ENCODE data around the gene ZNF124. TPM values are rescaled to one million over a fixed set of nuclear protein-coding genes. Genes with fewer than 3 reads are reported as not detected.
"Not testable (repeated sequence)": the region's sequence is repeated elsewhere in the genome, so short reads cannot be mapped to it uniquely, and the experiment has no call there.

ZNF124 gene
- total and polyA plus RNA-seq, 2 of the 13 experiments (the other 11 are each of a cell fraction or from before 2014, with no cell fraction given), result 9.7 to 134 TPM

DNA sequence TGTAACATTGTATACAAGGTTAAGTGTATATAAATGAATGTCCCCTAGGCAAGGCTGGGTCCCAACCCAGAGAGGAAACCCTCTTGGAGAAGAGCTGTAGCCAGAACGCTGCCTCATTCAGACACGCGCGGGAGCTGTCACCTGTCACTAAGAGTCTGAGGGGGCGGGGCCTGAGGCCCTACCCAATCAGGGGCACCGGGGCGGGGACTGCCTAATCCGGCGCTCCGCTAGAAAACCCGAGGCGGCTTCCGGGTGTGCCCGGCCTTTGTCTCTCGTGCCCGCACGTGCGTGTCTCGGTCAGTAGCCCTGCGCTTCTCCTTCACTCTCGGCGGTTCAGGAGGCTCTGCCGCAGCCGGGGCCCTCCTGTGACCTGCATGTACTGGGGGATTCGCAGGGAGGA lies 45.7 kb downstream of the ZNF124 start:
- H2AFZ ChIP-seq (ENCODE audit: low read length); H3K9ac ChIP-seq (ENCODE audit: insufficient read depth, low read depth, low read length); H3K4me2 ChIP-seq (ENCODE audit: low read depth, low read length); intact Hi-C loops (cut with micrococcal nuclease; ENCODE audit: unreplicated experiment); H3K36me3 ChIP-seq (replicated peaks in 1 of 2; ENCODE audit: control insufficient read depth in 1 of 2, insufficient read depth in 2 of 2, low read length in 2 of 2); in situ Hi-C loops (cut with HindIII; ENCODE audit: extremely low pct_ligation_motif_present, low pct_unique_long_range_greater_than_20kb); H3K79me2 ChIP-seq (ENCODE audit: insufficient read depth, low read length); CTCF ChIA-PET (ENCODE audit: low intra/inter-chr PET ratio, low total read pairs); POLR2A ChIA-PET; H3K4me1 ChIP-seq (ENCODE audit: insufficient read depth, low read length); H3K27ac ChIP-seq (ENCODE audit: extremely low read length, insufficient read depth, low read length); DNase-seq (ENCODE audit: low spot score); H3K4me3 ChIP-seq (replicated peaks in 1 of 3; ENCODE audit: insufficient read depth in 1 of 3, low read depth in 2 of 3, low read length in 3 of 3); H3K27me3 ChIP-seq (ENCODE audit: control insufficient read depth in 1 of 2, insufficient read depth in 2 of 2, low read length in 2 of 2); H4K20me1 ChIP-seq (ENCODE audit: insufficient read depth, low read length); H3K9me3 ChIP-seq (ENCODE audit: low read length): not testable (repeated sequence)
- FAIRE-seq (peak; percentile 87), ATAC-seq (peak; percentile 94)
- WGBS (ENCODE audit: low lambda C conversion rate), result no CpG with 5 or more reads among the region's 25 CpGs
- BruUV-seq (replicated peaks), result TSS peak; percentile 78

DNA sequence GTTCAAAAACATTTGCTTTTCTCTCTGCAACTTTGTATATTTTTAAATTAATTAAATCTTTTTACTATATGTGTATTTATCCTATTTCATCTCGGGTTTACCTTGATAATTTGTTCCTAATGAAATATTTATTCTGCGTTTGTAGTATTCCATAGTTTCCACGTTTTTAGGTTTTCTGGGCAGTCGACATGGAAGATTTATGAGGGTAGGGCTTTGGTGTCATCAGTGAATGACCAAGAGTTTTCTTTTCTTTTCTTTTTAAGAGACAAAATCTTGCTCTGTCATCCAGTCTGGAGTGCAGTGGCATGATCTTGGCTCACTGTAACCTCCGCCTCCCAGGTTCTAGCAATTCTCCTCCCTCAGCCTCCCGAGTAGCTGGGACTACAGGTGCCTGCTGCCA lies 50.4 kb downstream of the ZNF124 start:
- Histone ChIP-seq H3K36me3 (replicated peaks in 1 of 2; ENCODE audit: control insufficient read depth in 1 of 2, insufficient read depth in 2 of 2, low read length in 2 of 2) (no peaks in the 10 kb centered on the region), H3K9ac (ENCODE audit: insufficient read depth, low read depth, low read length) (no peak overlapping the region), H3K4me3 (replicated peaks in 1 of 3; ENCODE audit: insufficient read depth in 1 of 3, low read depth in 2 of 3, low read length in 3 of 3) (no peak overlapping the region), H3K9me3 (ENCODE audit: low read length) (no peaks in the 10 kb centered on the region), H2AFZ (ENCODE audit: low read length) (no peak overlapping the region), H3K4me2 (ENCODE audit: low read depth, low read length) (no peak overlapping the region), H3K27ac (ENCODE audit: extremely low read length, insufficient read depth, low read length) (no peak overlapping the region), H4K20me1 (ENCODE audit: insufficient read depth, low read length) (no peaks in the 10 kb centered on the region), H3K79me2 (ENCODE audit: insufficient read depth, low read length) (no peaks in the 10 kb centered on the region), H3K27me3 (ENCODE audit: control insufficient read depth in 1 of 2, insufficient read depth in 2 of 2, low read length in 2 of 2) (no peaks in the 10 kb centered on the region), H3K4me1 (ENCODE audit: insufficient read depth, low read length) (0 out of 2 replicates have a peak, but pooled peaks cover 5% of the 10 kb centered on the region)
- ChIA-PET POLR2A (no interaction called here), CTCF (ENCODE audit: low intra/inter-chr PET ratio, low total read pairs) (no interaction called here)
- intact Hi-C loops (cut with micrococcal nuclease; ENCODE audit: unreplicated experiment) (no loop called here), in situ Hi-C loops (cut with HindIII; ENCODE audit: extremely low pct_ligation_motif_present, low pct_unique_long_range_greater_than_20kb) (no loop called here)
- no TSS peak for BruUV-seq (replicated peaks)
- no peak for FAIRE-seq
- no peak for ATAC-seq
- 35% methylated on average over 6 of the region's 6 CpGs for WGBS (ENCODE audit: low lambda C conversion rate)
- no peak for DNase-seq (ENCODE audit: low spot score)
- TF ChIP-seq, protein P1, sequence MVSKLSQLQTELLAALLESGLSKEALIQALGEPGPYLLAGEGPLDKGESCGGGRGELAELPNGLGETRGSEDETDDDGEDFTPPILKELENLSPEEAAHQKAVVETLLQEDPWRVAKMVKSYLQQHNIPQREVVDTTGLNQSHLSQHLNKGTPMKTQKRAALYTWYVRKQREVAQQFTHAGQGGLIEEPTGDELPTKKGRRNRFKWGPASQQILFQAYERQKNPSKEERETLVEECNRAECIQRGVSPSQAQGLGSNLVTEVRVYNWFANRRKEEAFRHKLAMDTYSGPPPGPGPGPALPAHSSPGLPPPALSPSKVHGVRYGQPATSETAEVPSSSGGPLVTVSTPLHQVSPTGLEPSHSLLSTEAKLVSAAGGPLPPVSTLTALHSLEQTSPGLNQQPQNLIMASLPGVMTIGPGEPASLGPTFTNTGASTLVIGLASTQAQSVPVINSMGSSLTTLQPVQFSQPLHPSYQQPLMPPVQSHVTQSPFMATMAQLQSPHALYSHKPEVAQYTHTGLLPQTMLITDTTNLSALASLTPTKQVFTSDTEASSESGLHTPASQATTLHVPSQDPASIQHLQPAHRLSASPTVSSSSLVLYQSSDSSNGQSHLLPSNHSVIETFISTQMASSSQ (IDR thresholded peaks at IDR 0.05; ENCODE audit: low read depth), result no peak
- TF ChIP-seq, protein P1 (CRISPR knock-in tag; IDR thresholded peaks at IDR 0.05; ENCODE audit: borderline replicate concordance), result no peak
- TF ChIP-seq CCAR2 (optimal IDR thresholded peaks at IDR 0.05; ENCODE audit: low read depth, low read length) (no peak), SP2 (CRISPR knock-in tag; IDR thresholded peaks at IDR 0.05) (no peak), NR1H2 (CRISPR knock-in tag; IDR thresholded peaks at IDR 0.05; ENCODE audit: borderline replicate concordance, low read depth) (no peak), TAF15 (IDR thresholded peaks at IDR 0.05; ENCODE audit: low read depth, low read length, poor library complexity, severe bottlenecking) (no peak), MTA3 (CRISPR knock-in tag; IDR thresholded peaks at IDR 0.05) (no peak), ZNF598 (CRISPR knock-in tag; IDR thresholded peaks at IDR 0.05; ENCODE audit: borderline replicate concordance) (no peak), KLF11 (CRISPR knock-in tag; IDR thresholded peaks at IDR 0.05) (no peak)
- TF ChIP-seq, protein P2, sequence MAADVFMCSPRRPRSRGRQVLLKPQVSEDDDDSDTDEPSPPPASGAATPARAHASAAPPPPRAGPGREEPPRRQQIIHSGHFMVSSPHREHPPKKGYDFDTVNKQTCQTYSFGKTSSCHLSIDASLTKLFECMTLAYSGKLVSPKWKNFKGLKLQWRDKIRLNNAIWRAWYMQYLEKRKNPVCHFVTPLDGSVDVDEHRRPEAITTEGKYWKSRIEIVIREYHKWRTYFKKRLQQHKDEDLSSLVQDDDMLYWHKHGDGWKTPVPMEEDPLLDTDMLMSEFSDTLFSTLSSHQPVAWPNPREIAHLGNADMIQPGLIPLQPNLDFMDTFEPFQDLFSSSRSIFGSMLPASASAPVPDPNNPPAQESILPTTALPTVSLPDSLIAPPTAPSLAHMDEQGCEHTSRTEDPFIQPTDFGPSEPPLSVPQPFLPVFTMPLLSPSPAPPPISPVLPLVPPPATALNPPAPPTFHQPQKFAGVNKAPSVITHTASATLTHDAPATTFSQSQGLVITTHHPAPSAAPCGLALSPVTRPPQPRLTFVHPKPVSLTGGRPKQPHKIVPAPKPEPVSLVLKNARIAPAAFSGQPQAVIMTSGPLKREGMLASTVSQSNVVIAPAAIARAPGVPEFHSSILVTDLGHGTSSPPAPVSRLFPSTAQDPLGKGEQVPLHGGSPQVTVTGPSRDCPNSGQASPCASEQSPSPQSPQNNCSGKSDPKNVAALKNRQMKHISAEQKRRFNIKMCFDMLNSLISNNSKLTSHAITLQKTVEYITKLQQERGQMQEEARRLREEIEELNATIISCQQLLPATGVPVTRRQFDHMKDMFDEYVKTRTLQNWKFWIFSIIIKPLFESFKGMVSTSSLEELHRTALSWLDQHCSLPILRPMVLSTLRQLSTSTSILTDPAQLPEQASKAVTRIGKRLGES (CRISPR knock-in tag; IDR thresholded peaks at IDR 0.05; ENCODE audit: borderline replicate concordance), result no peak
- TF ChIP-seq, protein P3, sequence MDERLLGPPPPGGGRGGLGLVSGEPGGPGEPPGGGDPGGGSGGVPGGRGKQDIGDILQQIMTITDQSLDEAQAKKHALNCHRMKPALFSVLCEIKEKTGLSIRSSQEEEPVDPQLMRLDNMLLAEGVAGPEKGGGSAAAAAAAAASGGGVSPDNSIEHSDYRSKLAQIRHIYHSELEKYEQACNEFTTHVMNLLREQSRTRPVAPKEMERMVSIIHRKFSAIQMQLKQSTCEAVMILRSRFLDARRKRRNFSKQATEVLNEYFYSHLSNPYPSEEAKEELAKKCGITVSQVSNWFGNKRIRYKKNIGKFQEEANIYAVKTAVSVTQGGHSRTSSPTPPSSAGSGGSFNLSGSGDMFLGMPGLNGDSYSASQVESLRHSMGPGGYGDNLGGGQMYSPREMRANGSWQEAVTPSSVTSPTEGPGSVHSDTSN (CRISPR knock-in tag; IDR thresholded peaks at IDR 0.05), result no peak

Measured in HepG2 (cell line).